Ascending aorta (tissue), 2 donors: ENCODE results near the gene GAGE12D. TPM values are rescaled to one million over a fixed set of nuclear protein-coding genes. Genes with fewer than 3 reads are reported as not detected.
A peak's percentile ranks its signal among the peaks of the same experiment; 100 is the strongest.
"Not testable (repeated sequence)": the region's sequence is repeated elsewhere in the genome, so short reads cannot be mapped to it uniquely, and the experiment has no call there.

Source experiments
- DNase-seq, 2 donors: peaks; one replicate each; pipeline ENCODE4 v3.0.0-alpha.2; 2019; ENCODE audit warnings: low spot score in 2 of 2
- H3K27ac ChIP-seq, 2 donors: fragments of 200-600 bp; sonication (generic); one replicate each; pipeline ENCODE4 v1.5.1; 2016 to 2017; ENCODE audit warnings: mild to moderate bottlenecking in 1 of 2
- H3K27me3 ChIP-seq: fragments of 200-600 bp; sonication (generic); one replicate; pipeline ENCODE4 v1.5.1; 2017
- H3K36me3 ChIP-seq, 2 donors: fragments of 200-600 bp; sonication (generic); one replicate each; pipeline ENCODE4 v1.5.1; 2016
- H3K4me1 ChIP-seq, 2 donors: fragments of 200-600 bp; sonication (generic); one replicate each; pipeline ENCODE4 v1.5.1; 2016 to 2017; ENCODE audit warnings: mild to moderate bottlenecking in 1 of 2
- H3K4me3 ChIP-seq, 2 donors: fragments of 200-600 bp; sonication (generic); one replicate each; pipeline ENCODE4 v1.5.1; 2016 to 2017; ENCODE audit warnings: mild to moderate bottlenecking in 1 of 2
- H3K9me3 ChIP-seq, 2 donors: fragments of 200-600 bp; sonication (generic); one replicate each; pipeline ENCODE4 v1.5.1; 2016
- intact Hi-C: fragments of 100-400 bp; cut with DNase I; formaldehyde crosslinking; loops from one replicate; pipeline ENCODE4 v1.15.1; 2023
- total RNA-seq: library from RNA; depleted of rRNA; stranded (reverse); fragments of >200 nt; gene quantifications from one replicate; pipeline ENCODE4 v1.1.0, GENCODE V29; 2016

The GAGE12D gene, protein sequence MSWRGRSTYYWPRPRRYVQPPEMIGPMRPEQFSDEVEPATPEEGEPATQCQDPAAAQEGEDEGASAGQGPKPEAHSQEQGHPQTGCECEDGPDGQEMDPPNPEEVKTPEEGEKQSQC
- total RNA-seq, result not detected

DNA sequence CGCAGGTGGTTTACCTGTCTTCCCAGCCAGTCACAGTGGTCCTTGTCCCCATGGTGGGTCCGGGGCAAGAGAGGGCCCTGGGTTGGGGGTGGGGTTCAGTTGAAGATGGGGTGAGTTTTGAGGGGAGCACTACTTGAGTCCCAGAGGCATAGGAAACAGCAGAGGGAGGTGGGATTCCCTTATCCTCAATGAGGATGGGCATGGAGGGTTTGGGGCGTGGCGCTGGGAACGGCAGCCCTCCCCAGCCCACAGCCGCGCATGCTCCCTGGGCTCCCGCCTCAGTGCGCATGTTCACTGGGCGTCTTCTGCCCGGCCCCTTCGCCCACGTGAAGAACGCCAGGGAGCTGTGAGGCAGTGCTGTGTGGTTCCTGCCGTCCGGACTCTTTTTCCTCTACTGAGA lies at the start of gene GAGE12D:
Gene GAGE12D (plus strand): TSS at position 301 of the 400 bp plus-strand sequence. CDS start 1,155 bp downstream, outside the sequence.
- H3K27ac ChIP-seq, H3K4me1 ChIP-seq, H3K27me3 ChIP-seq, H3K36me3 ChIP-seq, DNase-seq, H3K4me3 ChIP-seq, intact Hi-C loops, H3K9me3 ChIP-seq: not testable (repeated sequence)

DNA sequence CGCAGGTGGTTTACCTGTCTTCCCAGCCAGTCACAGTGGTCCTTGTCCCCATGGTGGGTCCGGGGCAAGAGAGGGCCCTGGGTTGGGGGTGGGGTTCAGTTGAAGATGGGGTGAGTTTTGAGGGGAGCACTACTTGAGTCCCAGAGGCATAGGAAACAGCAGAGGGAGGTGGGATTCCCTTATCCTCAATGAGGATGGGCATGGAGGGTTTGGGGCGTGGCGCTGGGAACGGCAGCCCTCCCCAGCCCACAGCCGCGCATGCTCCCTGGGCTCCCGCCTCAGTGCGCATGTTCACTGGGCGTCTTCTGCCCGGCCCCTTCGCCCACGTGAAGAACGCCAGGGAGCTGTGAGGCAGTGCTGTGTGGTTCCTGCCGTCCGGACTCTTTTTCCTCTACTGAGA lies 9.7 kb upstream of the GAGE12D start, which contains the start of gene GAGE12C:
Gene GAGE12C (plus strand): TSS at position 301 of the 400 bp plus-strand sequence. CDS start 1,155 bp downstream, outside the sequence.
- DNase-seq, H3K27ac ChIP-seq, H3K4me3 ChIP-seq, H3K27me3 ChIP-seq, H3K36me3 ChIP-seq, H3K9me3 ChIP-seq, intact Hi-C loops, H3K4me1 ChIP-seq: not testable (repeated sequence)

DNA sequence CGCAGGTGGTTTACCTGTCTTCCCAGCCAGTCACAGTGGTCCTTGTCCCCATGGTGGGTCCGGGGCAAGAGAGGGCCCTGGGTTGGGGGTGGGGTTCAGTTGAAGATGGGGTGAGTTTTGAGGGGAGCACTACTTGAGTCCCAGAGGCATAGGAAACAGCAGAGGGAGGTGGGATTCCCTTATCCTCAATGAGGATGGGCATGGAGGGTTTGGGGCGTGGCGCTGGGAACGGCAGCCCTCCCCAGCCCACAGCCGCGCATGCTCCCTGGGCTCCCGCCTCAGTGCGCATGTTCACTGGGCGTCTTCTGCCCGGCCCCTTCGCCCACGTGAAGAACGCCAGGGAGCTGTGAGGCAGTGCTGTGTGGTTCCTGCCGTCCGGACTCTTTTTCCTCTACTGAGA lies 9.5 kb downstream of the GAGE12D start, which contains the start of gene GAGE12E:
Gene GAGE12E (plus strand): TSS at position 301 of the 400 bp plus-strand sequence. CDS start 1,155 bp downstream, outside the sequence.
- H3K4me3 ChIP-seq, H3K27ac ChIP-seq, H3K4me1 ChIP-seq, intact Hi-C loops, H3K36me3 ChIP-seq, H3K27me3 ChIP-seq, H3K9me3 ChIP-seq, DNase-seq: not testable (repeated sequence)

DNA sequence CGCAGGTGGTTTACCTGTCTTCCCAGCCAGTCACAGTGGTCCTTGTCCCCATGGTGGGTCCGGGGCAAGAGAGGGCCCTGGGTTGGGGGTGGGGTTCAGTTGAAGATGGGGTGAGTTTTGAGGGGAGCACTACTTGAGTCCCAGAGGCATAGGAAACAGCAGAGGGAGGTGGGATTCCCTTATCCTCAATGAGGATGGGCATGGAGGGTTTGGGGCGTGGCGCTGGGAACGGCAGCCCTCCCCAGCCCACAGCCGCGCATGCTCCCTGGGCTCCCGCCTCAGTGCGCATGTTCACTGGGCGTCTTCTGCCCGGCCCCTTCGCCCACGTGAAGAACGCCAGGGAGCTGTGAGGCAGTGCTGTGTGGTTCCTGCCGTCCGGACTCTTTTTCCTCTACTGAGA lies 19.0 kb downstream of the GAGE12D start, which contains the start of gene GAGE12F:
Gene GAGE12F (plus strand): TSS at position 301 of the 400 bp plus-strand sequence. CDS start 1,155 bp downstream, outside the sequence.
- intact Hi-C loops, H3K4me1 ChIP-seq, H3K4me3 ChIP-seq, H3K9me3 ChIP-seq, DNase-seq, H3K36me3 ChIP-seq, H3K27ac ChIP-seq, H3K27me3 ChIP-seq: not testable (repeated sequence)

DNA sequence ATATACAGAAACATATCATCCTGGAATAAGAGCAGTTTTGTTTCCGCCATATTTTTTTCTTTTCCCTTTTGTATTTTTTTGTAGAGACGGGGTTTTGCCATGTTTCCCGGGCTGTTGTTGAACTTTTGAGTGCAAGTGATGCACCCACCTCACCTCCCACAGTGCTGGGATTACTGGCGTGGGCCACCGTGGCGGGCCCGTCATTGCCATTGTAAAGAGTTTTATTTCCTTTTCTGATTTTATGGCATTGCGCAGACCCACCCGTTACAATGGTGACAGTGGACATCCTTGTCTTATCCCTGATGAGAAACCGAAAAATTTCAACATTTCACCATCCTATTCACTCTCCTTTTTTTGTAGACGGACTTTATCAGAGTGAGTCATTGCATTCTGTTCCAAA lies 27.2 kb downstream of the GAGE12D start:
- H3K27ac ChIP-seq, H3K36me3 ChIP-seq, intact Hi-C loops, H3K9me3 ChIP-seq, H3K4me3 ChIP-seq, H3K27me3 ChIP-seq, DNase-seq, H3K4me1 ChIP-seq: not testable (repeated sequence)

DNA sequence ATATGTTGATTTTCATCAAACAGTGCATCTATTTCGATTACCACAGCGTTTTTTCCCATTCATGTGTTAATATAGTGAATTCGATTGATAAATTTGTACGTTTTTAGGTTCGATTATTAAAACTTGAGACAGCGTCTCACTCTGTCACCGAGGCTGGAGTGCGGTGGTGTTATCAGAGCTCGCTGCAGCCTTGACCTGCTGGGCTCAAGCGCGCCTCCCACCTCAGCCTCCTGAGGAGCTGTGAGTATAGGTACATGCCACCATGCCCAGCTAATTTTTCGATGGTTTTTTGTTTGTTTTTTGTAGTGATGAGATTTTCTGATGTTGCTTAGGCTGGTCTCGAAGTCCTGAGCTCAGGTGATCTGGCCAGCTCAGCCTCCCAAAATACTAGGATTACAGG lies 27.6 kb downstream of the GAGE12D start:
- intact Hi-C loops, H3K36me3 ChIP-seq, H3K27me3 ChIP-seq, H3K4me1 ChIP-seq, H3K27ac ChIP-seq, H3K4me3 ChIP-seq, H3K9me3 ChIP-seq, DNase-seq: not testable (repeated sequence)

DNA sequence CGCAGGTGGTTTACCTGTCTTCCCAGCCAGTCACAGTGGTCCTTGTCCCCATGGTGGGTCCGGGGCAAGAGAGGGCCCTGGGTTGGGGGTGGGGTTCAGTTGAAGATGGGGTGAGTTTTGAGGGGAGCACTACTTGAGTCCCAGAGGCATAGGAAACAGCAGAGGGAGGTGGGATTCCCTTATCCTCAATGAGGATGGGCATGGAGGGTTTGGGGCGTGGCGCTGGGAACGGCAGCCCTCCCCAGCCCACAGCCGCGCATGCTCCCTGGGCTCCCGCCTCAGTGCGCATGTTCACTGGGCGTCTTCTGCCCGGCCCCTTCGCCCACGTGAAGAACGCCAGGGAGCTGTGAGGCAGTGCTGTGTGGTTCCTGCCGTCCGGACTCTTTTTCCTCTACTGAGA lies 28.6 kb downstream of the GAGE12D start, which contains the start of gene GAGE12G:
Gene GAGE12G (plus strand): TSS at position 301 of the 400 bp plus-strand sequence. CDS start 1,155 bp downstream, outside the sequence.
- H3K9me3 ChIP-seq, H3K4me3 ChIP-seq, intact Hi-C loops, H3K36me3 ChIP-seq, H3K27ac ChIP-seq, H3K27me3 ChIP-seq, H3K4me1 ChIP-seq, DNase-seq: not testable (repeated sequence)

DNA sequence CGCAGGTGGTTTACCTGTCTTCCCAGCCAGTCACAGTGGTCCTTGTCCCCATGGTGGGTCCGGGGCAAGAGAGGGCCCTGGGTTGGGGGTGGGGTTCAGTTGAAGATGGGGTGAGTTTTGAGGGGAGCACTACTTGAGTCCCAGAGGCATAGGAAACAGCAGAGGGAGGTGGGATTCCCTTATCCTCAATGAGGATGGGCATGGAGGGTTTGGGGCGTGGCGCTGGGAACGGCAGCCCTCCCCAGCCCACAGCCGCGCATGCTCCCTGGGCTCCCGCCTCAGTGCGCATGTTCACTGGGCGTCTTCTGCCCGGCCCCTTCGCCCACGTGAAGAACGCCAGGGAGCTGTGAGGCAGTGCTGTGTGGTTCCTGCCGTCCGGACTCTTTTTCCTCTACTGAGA lies 38.1 kb downstream of the GAGE12D start, which contains the start of gene GAGE12H:
Gene GAGE12H (plus strand): TSS at position 301 of the 400 bp plus-strand sequence. CDS start 1,155 bp downstream, outside the sequence.
- intact Hi-C loops, DNase-seq, H3K4me1 ChIP-seq, H3K27me3 ChIP-seq, H3K4me3 ChIP-seq, H3K9me3 ChIP-seq, H3K27ac ChIP-seq, H3K36me3 ChIP-seq: not testable (repeated sequence)

DNA sequence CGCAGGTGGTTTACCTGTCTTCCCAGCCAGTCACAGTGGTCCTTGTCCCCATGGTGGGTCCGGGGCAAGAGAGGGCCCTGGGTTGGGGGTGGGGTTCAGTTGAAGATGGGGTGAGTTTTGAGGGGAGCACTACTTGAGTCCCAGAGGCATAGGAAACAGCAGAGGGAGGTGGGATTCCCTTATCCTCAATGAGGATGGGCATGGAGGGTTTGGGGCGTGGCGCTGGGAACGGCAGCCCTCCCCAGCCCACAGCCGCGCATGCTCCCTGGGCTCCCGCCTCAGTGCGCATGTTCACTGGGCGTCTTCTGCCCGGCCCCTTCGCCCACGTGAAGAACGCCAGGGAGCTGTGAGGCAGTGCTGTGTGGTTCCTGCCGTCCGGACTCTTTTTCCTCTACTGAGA lies 47.7 kb downstream of the GAGE12D start, which contains the start of gene GAGE2A:
Gene GAGE2A (plus strand): TSS at position 301 of the 400 bp plus-strand sequence. CDS start 1,155 bp downstream, outside the sequence.
- H3K4me3 ChIP-seq, H3K36me3 ChIP-seq, H3K27ac ChIP-seq, intact Hi-C loops, DNase-seq, H3K4me1 ChIP-seq, H3K9me3 ChIP-seq, H3K27me3 ChIP-seq: not testable (repeated sequence)

DNA sequence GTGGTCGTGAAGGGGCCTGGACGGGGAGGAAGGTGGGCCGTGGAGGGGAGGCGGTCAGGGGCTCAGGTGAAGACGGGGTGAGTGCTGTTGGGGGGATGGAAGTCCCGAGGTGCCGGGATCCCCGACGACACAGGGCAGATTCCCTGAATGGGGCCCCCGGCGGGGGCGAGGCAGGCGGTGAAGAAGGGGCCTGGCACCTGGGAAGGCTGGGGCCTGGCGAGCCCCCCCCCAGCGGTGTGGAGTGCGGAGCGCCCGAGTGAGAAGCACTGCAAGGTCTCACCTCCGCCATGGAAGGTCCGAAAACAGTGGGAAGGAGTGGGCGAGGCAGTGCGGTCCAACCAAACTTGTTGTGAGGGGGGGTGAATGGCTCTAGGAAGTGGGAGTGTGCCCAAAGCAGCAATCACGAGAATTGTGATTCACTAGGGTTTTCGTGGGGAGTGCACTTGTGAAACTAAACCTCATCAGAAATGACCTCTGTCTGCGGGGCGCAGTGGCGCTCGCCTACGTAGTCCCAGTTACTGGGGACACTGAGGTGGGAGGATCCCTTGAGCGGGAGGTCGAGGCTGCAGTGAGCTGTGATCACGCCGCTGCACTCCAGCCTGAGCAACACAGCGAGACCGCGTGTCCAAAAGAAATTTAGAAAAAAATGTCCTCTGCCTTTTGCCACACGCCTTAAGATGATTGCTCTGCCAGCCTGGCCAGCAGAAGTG lies 48.4 kb downstream of the GAGE12D start:
- H3K36me3 ChIP-seq, H3K9me3 ChIP-seq, H3K4me1 ChIP-seq, H3K27ac ChIP-seq, H3K27me3 ChIP-seq, intact Hi-C loops, H3K4me3 ChIP-seq: not testable (repeated sequence)
- peak in 1 of 2 donors; percentile 72 for DNase-seq

DNA sequence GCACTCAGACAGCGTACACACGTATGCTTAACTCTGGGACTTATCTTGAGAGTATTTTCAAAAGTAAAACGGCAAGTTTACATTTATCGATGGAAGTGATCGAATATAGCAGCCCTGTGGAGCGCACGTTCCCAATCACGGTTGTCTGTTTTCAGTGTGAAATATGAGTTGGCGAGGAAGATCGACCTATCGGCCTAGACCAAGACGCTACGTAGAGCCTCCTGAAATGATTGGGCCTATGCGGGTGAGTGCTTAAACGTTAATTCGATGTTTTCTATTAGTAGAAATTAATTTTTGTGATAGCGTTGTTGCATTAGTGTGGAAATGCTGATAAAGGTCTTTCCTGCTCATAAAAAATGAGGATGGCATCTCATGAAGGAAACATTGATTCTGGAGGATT lies 49.0 kb downstream of the GAGE12D start:
- H3K27ac ChIP-seq, H3K9me3 ChIP-seq, H3K4me1 ChIP-seq, intact Hi-C loops, H3K36me3 ChIP-seq, H3K27me3 ChIP-seq, H3K4me3 ChIP-seq, DNase-seq: not testable (repeated sequence)
